ENCODE data around the gene AGK.

Gene AGK

DNA sequence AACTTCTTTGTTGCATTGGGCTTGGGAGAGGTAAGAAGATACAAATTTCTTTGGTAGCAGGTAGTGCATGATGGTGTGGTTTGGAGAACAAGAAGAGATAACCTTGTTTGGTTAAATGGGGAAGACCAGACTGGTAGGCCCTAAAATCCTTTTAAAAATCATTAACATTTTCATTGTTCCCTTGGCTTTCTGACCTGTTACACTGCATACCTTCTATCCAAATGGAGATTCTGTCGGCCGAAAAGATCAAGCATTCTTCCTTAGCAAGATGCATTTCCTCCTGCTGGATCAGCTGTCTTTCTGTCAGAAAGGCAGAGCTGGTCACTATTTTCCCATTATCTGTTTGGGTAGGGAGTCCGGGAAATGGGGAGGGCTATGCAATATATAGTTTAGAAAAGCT, 33.7 kb downstream of the AGK start:
- no peak for DNase-seq (ENCODE audit: low read depth in 2 of 3, low spot score in 1 of 3)

DNA sequence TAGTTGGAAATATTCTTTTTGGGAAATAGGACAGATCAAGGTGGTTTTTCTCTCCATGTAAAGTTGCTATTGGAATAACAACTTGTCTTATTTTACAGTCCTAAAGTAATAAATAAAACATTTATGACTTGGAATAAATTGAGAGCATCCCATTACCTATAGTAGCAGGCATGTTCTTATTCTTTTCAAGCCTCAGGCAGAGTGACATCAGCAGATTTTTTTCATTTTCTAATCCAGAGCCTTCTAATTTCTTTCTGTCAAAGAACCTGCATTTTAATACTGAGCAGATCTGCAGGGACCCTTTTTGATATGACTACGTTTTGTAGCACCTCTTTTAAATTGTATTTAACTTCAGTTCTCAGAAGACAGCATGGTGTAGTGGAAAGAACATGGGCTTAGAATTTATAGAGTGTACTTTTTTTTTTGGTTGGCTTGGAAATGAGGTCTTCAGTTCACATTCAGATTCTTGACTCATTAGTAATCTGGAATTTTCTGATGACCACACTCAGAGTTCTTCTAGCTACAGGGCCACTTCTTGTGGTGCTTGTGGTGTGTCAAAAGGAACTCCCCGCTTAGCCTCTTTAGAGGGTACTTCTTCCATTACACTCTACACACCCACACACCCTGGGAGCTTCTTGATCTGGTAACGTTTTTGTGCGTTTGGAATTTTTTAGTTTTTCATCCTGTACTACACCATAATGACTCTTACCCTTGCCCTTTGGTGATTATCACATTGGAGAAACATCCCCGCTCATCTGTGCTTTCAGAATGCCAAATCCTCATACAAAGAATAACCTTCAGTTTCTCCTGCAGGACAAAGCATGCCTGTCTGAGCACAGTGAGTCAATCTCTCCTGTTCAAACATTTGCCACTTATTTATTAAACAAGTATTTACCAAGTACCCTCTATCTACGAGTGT, 34.6 kb downstream of the AGK start:
- peak; percentile 36 to 48 (median 47) for DNase-seq (ENCODE audit: low read depth in 2 of 3, low spot score in 1 of 3)

DNA sequence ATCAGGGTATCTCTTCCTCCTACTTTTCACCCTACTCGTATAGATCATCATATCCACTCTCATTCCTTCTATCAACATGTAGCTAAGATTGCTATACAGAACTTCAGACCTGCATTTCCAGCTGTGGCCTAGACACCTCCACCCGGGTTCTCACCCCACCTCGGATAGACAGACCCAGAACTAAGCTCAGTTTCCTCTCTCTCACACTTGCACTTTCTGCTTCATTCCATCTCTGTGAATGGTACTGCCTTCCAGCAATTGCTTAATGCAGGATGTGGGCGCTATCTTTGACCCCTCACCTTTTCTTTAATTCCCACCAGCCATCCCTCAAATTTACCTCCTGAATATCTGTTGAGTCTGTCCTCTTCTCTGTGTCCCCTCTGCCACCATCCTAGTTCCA, 35.7 kb downstream of the AGK start:
- DNase-seq (ENCODE audit: low read depth in 2 of 3, low spot score in 1 of 3): no peak

DNA sequence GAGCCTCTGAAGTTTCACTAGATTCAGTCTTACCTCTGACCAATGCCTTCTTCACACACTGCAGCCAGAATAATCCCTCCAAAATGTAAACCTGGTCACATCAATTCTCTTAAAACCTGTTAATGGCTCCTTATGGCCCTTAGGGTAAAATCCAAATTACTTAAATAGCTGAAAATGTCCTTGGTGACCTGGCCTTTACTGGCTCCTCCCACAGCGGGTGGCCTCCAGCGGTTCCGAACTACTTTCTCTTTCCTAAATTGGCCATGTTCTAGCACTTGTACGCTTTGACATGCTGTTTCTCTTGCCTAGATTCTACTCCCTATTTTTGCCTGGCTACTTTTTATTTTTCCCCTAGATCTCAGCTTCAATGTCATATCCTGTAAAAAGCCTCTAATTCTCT, 36.1 kb downstream of the AGK start:
- DNase-seq (ENCODE audit: low read depth in 2 of 3, low spot score in 1 of 3): no peak

DNA sequence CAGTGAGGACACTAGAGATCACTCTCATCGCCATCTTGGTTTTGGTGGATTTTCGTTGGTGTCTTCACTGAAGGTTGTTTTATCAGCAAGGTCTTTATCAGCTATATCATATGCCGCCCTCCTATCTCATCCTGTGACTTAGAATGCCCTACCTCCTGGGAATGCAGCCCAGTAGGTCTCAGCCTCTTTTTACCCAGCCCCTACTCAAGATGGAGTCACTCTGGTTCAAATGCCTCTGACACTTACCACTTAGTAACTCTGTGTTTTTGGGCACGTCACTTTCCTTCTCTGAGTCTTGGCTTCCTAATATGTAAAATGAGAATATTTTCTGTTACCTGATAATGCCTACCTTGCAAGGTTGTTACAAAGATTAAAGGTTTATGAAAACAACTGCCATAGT, 37.7 kb downstream of the AGK start:
- no peak for DNase-seq (ENCODE audit: low read depth in 2 of 3, low spot score in 1 of 3)

DNA sequence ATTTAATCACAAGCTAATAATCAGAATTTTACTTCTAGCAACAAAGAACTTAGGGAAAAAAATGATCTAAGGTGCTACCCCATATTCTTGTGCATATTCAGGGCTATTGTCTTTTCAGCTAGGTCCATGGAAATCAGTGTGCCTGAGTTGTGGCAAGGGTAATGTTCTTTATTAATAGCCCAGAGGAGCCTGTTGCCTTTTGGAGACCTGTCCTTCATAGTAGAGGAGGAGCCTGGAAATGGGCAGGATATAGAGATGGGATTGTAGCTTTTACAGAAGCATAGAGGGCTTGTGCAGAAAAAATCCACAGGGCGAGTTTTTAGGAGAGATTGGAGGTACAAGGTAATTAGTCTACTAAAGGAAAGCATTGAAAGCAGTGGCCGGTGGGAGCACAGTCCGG, 38.9 kb downstream of the AGK start:
- no peak for DNase-seq (ENCODE audit: low read depth in 2 of 3, low spot score in 1 of 3)

DNA sequence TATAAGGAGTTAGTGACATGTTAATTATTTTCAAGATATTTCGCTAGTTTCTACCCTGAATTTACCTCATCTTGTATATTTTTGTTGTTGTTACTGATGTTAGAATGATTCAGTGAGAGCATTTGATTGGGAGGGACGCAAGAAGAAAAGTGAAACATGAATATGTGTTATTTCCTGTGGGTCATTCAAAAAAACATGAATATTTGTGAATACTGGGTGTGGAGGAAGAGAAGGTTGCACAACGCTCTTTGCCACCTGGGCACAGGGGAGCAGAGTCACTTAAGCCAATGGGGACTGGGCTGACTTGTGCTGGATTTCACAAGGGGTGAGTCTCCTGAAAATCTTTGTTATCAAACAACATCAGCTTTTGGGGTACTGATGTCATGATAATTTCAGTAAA, 39.5 kb downstream of the AGK start:
- no peak for DNase-seq (ENCODE audit: low read depth in 2 of 3, low spot score in 1 of 3)

DNA sequence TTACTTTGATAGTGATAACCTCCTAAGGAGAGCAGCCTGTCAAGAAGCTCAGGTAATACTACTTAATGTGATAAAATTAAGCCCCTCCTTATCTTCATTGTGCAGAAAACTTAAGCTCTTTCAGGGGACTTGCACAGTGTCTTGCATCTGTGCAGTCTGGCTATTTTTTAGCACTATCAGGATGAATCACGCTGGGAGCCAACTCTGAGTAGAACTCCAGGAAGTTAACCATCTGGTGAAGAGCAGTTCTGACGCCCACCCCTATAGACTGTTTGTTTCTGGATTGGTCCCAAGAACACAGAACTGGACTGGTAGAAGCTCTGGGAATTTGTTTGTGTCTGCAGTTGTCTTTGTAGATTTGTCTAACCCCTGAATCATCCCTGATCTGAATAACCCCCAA, 41.9 kb downstream of the AGK start:
- DNase-seq (ENCODE audit: low read depth in 2 of 3, low spot score in 1 of 3): no peak

DNA sequence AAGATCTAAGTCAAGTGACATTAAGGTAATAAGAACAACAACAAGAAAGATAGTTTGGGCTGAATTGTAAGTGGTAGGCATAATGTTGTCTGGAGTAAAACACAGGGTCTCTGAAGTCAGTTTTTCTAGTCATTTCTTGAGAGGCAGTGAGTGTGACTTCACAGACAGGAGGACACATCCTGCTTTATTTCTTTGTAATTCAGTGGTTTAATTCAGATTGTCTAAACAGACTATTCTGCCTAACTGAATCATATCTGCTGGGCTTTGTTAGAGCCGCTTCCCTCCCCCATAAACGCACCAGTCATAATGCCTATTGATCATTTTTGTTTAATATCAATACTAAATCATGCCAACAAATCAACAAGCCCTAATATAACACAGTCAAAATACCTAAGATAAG, 46.8 kb downstream of the AGK start:
- no peak for DNase-seq (ENCODE audit: low read depth in 2 of 3, low spot score in 1 of 3)

DNA sequence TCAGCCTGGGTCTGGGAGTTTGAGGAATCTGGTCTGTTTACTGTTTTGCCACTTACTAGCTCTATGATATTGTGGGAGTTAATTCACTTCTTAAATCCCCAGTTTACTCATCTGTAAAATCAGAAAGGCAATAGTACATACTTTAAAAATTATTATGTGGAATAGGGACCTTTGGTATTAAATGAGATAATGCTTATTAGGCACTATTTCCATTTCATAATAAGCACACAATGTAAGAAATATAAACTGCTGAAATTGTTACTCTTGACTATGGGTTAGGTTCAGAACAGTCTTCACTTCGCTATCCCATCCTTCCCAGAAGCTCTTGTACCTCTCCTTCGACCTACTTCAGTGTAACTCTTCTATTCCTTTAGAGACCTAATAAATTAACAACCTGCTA, 47.2 kb downstream of the AGK start:
- DNase-seq (ENCODE audit: low read depth in 2 of 3, low spot score in 1 of 3): no peak

DNA sequence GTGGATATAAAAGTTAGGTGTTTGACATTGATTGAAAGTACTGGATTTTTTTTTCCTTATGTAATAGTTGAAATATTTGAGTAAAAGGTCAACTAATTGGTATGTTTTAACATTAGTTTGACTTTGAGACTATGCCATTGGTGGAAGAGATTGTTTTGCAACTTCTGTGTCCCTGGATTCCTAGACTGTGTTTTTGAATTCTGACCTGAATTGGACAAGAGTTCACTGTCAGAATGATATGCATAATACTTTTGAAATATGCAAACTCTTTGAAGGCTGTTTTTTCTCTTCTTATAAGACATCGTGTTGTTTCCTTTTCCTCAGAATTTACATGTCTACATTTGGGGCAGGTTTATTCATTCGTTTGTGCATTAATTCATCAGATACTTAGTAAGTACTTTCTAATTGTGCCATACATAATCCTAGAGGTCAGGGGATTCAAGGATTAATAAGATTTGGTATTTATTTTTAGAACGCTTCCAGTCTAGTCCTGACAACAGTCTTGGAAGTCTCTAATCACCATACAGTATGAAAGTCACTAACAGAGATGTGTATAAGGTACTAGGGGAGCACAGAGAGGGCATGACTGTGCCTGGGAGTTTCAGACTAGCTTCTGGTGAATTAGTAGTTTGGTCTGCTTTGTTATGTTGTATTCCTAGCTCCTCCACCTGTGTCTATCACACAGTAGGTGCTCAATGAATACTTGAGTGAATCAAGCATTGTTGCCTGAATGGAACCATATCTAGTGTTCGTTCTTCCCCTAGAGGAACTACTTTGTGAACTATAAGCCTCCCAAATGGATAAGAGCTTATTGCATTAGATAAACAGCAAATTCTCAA, 49.2 kb downstream of the AGK start:
- no peak for DNase-seq (ENCODE audit: low read depth in 2 of 3, low spot score in 1 of 3)

DNA sequence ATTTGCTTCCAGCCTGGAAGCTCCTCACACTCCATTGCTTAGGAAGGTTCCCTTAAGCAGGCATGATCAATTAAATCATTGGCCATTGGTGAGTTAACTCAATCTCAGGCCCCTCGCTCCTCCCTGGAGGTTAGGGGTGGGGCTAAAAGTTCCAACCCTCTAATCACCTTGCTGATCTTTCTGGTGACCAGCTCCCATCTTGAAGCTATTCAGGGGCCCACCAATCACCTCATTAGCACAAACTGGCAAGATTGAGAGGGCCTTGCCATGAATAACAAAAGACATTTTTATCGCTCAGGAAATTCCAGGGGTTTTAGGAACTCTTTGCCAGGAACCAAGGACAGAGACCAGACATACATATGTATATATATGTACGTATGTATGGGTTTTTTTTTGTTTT, 58.4 kb downstream of the AGK start:
- no peak for DNase-seq (ENCODE audit: low read depth in 2 of 3, low spot score in 1 of 3)

DNA sequence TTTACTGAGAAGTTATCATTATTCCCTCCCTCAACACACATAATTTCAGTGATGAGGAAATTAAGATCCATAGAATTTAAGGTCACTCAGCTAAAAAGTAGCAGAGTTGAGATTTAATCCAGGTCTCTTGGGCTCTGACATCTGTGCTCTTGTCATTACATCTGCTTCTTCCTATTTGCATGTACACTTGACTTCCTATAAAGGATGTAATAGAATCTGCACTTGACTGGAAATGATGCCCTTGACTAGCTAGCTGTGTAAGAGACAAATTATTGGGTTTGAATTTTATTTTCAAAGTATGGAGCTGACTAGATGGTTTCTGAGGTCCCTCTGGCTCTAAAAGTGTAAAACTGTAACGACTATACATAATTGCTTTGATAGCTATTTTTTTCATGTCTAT, 59.5 kb downstream of the AGK start:
- DNase-seq (ENCODE audit: low read depth in 2 of 3, low spot score in 1 of 3): no peak

DNA sequence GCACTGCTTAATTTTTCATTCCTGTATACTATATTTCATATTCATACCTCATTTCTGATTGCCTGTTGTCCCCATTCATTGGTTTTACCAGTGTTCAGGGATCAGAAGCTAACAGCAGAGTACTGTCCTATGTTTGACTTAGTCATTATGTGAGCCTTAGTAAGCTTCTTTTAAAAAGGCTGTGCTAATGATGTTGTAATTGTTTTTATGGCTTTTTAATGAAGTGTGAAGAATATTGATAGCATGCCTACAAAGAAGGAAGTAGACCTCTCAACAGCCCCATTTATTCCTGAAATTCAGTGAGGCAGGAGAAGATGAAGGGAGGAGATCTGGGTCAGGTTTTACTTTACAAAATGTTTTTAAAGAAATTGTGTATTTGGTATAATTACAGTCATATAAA, 61.7 kb downstream of the AGK start:
- no peak for DNase-seq (ENCODE audit: low read depth in 2 of 3, low spot score in 1 of 3)

DNA sequence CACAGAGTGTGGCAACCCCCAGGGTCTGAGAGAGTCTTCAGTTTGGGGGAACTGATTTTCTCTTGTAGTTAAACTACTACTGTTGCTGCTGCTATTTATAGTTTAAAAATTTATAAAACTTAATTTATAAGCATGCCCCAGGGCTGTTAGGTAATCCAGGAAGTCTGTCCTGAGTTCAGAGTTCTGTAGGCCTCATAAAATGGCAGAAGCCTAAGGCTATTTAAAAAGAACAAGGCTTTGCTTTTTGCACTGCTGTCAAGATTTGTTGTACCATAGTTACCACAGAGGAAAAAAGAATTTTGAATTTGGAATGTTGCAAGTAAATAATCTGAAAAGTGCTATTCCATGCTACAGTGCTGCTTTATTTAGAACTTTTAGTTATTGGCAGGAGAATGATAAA, 66.1 kb downstream of the AGK start:
- no peak for DNase-seq (ENCODE audit: low read depth in 2 of 3, low spot score in 1 of 3)

DNA sequence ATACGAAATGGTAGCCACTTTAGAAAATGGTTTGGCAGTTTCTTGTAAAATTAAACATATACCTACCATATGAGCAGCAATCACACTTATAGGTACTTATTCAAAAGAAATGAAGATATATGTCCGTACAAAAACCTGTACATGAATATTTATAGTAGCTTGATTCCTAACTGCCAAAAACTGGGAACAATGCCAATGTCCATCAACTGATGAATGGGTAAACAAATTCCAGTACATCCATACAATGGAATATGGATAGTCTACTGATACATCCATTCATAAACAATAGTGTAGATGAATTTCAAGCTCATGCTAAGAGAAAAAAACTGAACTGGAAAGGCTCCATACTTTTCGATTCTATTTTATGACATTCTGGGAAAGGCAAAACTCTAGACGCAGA, 68.5 kb downstream of the AGK start:
- no peak for DNase-seq (ENCODE audit: low read depth in 2 of 3, low spot score in 1 of 3)

DNA sequence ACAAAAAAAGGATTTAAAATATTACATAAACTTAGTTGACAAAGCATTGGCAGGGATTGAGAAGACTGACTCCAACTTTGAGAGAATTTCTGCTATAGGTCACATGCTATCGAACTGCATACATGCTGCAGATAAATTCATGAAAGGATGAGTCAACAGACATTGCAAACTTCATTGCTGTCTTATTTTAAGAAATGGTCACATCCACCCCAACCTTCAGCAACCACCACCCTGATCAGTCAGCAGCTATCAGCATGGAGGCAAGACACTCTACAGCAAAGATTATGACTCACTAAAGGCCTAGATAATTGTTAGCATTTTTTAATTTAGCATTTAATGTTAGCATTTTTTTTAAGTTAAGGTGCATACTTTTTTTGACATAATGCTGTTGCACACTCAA, 73.6 kb downstream of the AGK start:
- DNase-seq (ENCODE audit: low read depth in 2 of 3, low spot score in 1 of 3): no peak

DNA sequence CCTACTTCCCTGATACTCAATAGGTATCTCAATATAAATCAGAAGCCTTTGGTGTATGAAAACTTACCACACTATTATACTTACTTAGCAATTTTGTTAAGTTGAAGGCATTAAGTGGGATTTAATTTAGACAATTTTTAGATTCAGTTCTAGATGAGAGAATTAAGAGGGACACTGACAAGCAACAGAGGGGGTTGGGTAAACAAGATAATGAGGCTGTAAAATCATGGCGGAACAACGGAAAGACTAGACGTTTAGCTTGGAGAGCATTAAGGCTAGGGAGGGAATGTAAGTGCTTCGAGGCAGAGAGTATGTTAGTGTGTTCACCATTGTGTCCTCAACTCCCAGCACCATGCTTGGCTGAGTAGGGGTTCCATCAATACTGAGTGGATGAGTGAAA, 79.4 kb downstream of the AGK start:
- DNase-seq (ENCODE audit: low read depth in 2 of 3, low spot score in 1 of 3): no peak

DNA sequence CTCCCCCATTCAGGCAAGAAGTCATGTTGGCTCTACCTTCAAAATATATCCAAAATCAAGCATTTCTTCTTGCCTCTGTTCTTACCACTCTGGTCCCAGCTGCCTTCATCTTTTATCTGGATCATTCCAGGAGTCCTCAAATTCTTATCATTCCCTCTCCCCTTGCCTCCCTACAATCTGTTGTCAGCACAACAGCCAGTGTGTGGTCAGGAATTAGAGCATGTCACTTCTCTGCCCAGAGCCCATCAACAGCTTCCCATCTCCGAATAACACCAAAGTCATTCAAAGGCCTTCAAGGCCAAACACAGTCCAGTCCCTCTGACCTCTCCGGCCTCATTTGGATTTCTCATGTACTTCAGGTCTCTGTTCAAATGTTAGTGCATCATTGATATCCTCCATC, 80.3 kb downstream of the AGK start:
- DNase-seq (ENCODE audit: low read depth in 2 of 3, low spot score in 1 of 3): no peak

DNA sequence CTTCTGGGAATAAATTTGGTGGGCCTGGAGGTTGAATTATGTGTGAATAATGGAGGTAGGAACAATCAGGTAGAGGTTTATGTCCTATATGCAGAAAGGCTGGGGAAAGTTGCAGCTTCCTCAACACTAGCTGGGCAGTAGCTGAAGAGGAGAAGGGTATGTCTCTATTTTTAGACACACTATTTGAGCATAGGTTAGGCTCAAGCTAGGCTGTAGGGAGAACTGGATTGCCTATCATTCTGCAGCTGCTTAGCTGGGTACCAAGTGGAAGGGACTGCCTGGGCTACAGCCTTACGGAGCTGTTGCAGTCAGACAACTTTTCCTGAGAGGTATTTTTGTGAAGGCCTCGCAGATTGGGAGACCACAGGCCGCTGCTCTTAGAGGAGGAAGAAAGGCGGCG, 82.9 kb downstream of the AGK start:
- no peak for DNase-seq (ENCODE audit: low read depth in 2 of 3, low spot score in 1 of 3)

DNA sequence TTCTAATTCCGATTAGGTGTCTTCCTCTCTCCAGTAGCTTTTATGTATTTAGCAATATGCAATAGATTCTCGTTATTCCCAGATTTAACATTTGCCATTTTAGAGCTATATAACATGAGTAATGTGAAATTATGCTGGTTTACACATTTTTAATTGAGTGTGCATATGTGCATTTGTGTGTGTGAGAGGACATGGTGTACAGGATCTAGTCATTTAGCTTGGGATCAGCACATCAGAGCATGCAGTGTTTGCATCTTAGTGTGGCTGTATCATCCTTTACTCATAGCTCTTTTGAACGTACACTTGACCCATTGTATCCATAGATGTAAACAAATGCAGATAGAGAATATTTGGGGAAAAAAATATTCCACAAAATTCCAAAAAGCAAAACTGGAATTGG, 84.8 kb downstream of the AGK start:
- no peak for DNase-seq (ENCODE audit: low read depth in 2 of 3, low spot score in 1 of 3)

DNA sequence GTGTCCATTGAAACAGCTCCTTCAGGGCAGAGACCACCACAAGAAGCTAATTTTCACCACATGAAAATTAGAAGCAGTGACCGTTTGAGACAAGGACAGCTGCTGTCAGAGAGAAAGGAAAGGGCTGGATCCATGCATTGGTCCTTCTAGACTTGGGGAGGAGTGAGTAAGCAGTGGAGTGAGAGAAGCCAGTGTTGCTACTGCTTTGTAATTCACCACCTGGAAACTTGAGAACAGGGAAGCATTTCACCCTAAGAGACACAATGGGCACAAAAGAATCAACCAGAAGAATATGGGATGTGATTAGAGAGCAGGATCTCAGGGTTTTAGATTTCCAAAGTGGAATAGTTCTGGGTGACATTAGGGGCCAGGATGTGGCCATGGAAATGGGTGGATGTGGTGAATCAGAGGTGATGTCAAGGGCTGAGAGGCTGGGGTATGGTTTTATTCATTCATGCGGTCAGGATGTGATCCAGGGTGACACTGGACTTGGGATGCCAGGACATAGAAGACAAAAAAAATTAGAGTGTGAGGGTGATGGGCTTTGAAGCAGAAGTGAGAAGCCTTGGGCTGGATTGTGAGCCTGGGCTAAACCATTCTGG, 89.1 kb downstream of the AGK start:
- DNase-seq (ENCODE audit: low read depth in 2 of 3, low spot score in 1 of 3): no peak
